Vagina (tissue), 2 donors: Measurements from ENCODE around the gene NES. TPM values are rescaled to one million over a fixed set of nuclear protein-coding genes. Genes with fewer than 3 reads are reported as not detected.

Experiments
- DNase-seq, 2 donors: peaks; one replicate each; pipeline ENCODE4 v3.0.0-alpha.2; 2017; ENCODE audit errors: extremely low spot score in 2 of 2
- H3K27ac ChIP-seq: fragments of 200-600 bp; sonication (generic); one replicate; pipeline ENCODE4 v1.5.1; 2019
- H3K27me3 ChIP-seq: fragments of 200-600 bp; sonication (generic); one replicate; pipeline ENCODE4 v1.5.1; 2019
- H3K36me3 ChIP-seq, 2 donors: fragments of 200-600 bp; sonication (generic); one replicate each; pipeline ENCODE4 v1.5.1; 2017 to 2019
- H3K4me1 ChIP-seq: fragments of 200-600 bp; sonication (generic); one replicate; pipeline ENCODE4 v1.5.1; 2019
- H3K4me3 ChIP-seq, 2 donors: fragments of 200-600 bp; sonication (generic); 1 replicate in 1 of 2; 2 replicates in 1 of 2; pipeline ENCODE4 v1.5.1; 2016 to 2019
- H3K9me3 ChIP-seq: fragments of 200-600 bp; sonication (generic); one replicate; pipeline ENCODE4 v1.5.1; 2019
- CTCF ChIP-seq, 3 experiments: fragments of 450-650 bp in 2 of 3; fragments of 200-600 bp in 1 of 3; sonication (generic) in 1 of 3; IDR thresholded peaks; one replicate each; pipeline ENCODE4 v1.5.1; 2017 to 2019; ENCODE audit warnings: antibody characterized with exemption in 3 of 3, mild to moderate bottlenecking in 2 of 3, moderate library complexity in 2 of 3
- POLR2A ChIP-seq, 2 donors: fragments of 450-650 bp; IDR thresholded peaks; one replicate each; pipeline ENCODE4 v1.6.1; 2017; ENCODE audit warnings: antibody characterized with exemption in 2 of 2, mild to moderate bottlenecking in 2 of 2, moderate library complexity in 2 of 2
- POLR2AphosphoS5 ChIP-seq, 2 donors: sonication (generic); formaldehyde crosslinking; IDR thresholded peaks; one replicate each; pipeline ENCODE4 v1.9.0; 2017; ENCODE audit warnings: antibody characterized with exemption in 2 of 2, mild to moderate bottlenecking in 2 of 2, low read depth in 1 of 2; ENCODE audit not compliant: insufficient read depth in 1 of 2
- intact Hi-C: fragments of 100-400 bp; cut with DNase I; formaldehyde crosslinking; loops from one replicate; pipeline ENCODE4 v1.15.1; 2023
- total RNA-seq: library from RNA; depleted of rRNA; stranded (reverse); fragments of >200 nt; gene quantifications from one replicate; pipeline ENCODE4 v1.2.3, GENCODE V29; 2016

Gene NES
- total RNA-seq, 1 donor from 2014 or later = 16.0 TPM

GRCh38 chr1:156721535-156721934, 44.3 kb upstream of the NES start:
- Histone ChIP-seq H3K27me3 (no peaks in the 10 kb centered on the region), H3K4me1 (peaks cover 23% of the 10 kb centered on the region), H3K9me3 (no peaks in the 10 kb centered on the region), H3K36me3 (peaks cover 0 to 32% of the 10 kb centered on the region in 2 donors), H3K27ac (no peak overlapping the region), H3K4me3 (no peak overlapping the region)
- TF ChIP-seq CTCF (IDR thresholded peaks at IDR 0.05) (no peak), POLR2A (IDR thresholded peaks at IDR 0.05) (no peak), POLR2AphosphoS5 (IDR thresholded peaks at IDR 0.05; ENCODE audit: insufficient read depth in 1 of 2, low read depth in 1 of 2) (no peak)
- intact Hi-C loops = no loop called here
- no peak for DNase-seq

- no peak for DNase-seq
- Histone ChIP-seq H3K27ac (no peak overlapping the region), H3K36me3 (peaks cover 0 to 32% of the 10 kb centered on the region in 2 donors), H3K4me1 (peaks cover 19% of the 10 kb centered on the region), H3K9me3 (no peaks in the 10 kb centered on the region), H3K4me3 (no peak overlapping the region), H3K27me3 (no peaks in the 10 kb centered on the region)
- intact Hi-C loops = no loop called here
- TF ChIP-seq CTCF (IDR thresholded peaks at IDR 0.05) = no peak
- no peak for TF ChIP-seq POLR2AphosphoS5 (IDR thresholded peaks at IDR 0.05; ENCODE audit: insufficient read depth in 1 of 2, low read depth in 1 of 2)
- no peak for TF ChIP-seq POLR2A (IDR thresholded peaks at IDR 0.05)
Measured at GRCh38 chr1:156721131-156721530, 43.9 kb upstream of the NES start.

GRCh38 chr1:156717351-156717750, 40.1 kb upstream of the NES start:
- H3K9me3 ChIP-seq = no peaks in the 10 kb centered on the region
- TF ChIP-seq POLR2A (IDR thresholded peaks at IDR 0.05) (no peak), POLR2AphosphoS5 (IDR thresholded peaks at IDR 0.05; ENCODE audit: insufficient read depth in 1 of 2, low read depth in 1 of 2) (no peak), CTCF (IDR thresholded peaks at IDR 0.05) (no peak)
- peaks cover 0 to 10% of the 10 kb centered on the region in 2 donors for H3K36me3 ChIP-seq
- no peak overlapping the region for H3K27ac ChIP-seq
- intact Hi-C loops = no loop called here
- H3K4me3 ChIP-seq = no peak overlapping the region
- H3K27me3 ChIP-seq = no peaks in the 10 kb centered on the region
- no peak for DNase-seq
- H3K4me1 ChIP-seq = peaks cover 10% of the 10 kb centered on the region

- Histone ChIP-seq H3K36me3 (no peaks in the 10 kb centered on the region), H3K9me3 (no peaks in the 10 kb centered on the region), H3K27me3 (no peaks in the 10 kb centered on the region), H3K27ac (no peak overlapping the region), H3K4me1 (peaks cover 35% of the 10 kb centered on the region), H3K4me3 (no peak overlapping the region)
- no peak for TF ChIP-seq POLR2AphosphoS5 (IDR thresholded peaks at IDR 0.05; ENCODE audit: insufficient read depth in 1 of 2, low read depth in 1 of 2)
- no peak for TF ChIP-seq POLR2A (IDR thresholded peaks at IDR 0.05)
- TF ChIP-seq CTCF (IDR thresholded peaks at IDR 0.05) = no peak
- intact Hi-C loops = no loop called here
- no peak for DNase-seq
Measured at GRCh38 chr1:156714830-156715229, 37.6 kb upstream of the NES start.

- no peaks in the 10 kb centered on the region for H3K27me3 ChIP-seq
- H3K4me1 ChIP-seq = peaks cover 57% of the 10 kb centered on the region
- no peak overlapping the region for H3K4me3 ChIP-seq
- intact Hi-C loops = no loop called here
- no peaks in the 10 kb centered on the region for H3K9me3 ChIP-seq
- TF ChIP-seq POLR2AphosphoS5 (IDR thresholded peaks at IDR 0.05; ENCODE audit: insufficient read depth in 1 of 2, low read depth in 1 of 2) (no peak), CTCF (IDR thresholded peaks at IDR 0.05) (no peak), POLR2A (IDR thresholded peaks at IDR 0.05) (no peak)
- no peak for DNase-seq
- no peaks in the 10 kb centered on the region for H3K36me3 ChIP-seq
- peak overlapping the region; percentile 95 for H3K27ac ChIP-seq
Measured at GRCh38 chr1:156712626-156713025, 35.4 kb upstream of the NES start.
